HG03460 (cell line): ENCODE data around the gene TBX19.

Source experiments
- ATAC-seq: cut with Tn5 transposase; IDR thresholded peaks from one replicate; pipeline ENCODE4 v1.9.1; 2021; ENCODE audit not compliant: unreplicated experiment

Gene TBX19

DNA sequence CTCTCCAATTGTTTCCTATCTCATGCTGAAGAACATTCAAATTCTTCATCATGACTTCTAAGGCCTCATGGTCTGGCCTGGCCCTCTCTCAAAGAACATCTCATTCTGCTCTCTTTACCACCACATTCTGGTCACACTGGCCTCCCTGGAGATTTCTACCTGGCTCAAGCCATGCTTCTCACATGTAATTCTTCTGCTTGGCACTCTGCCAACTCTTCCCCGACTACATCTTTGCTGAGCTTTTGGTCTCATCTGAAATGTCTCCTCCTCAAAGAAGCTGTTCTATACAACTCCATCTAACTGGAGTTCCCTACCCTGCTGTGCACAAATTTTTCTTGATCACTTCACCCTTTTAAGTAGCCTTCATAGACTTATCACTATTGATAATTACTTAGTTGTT is 1.4 kb upstream of the TBX19 start:
- no peak for ATAC-seq

DNA sequence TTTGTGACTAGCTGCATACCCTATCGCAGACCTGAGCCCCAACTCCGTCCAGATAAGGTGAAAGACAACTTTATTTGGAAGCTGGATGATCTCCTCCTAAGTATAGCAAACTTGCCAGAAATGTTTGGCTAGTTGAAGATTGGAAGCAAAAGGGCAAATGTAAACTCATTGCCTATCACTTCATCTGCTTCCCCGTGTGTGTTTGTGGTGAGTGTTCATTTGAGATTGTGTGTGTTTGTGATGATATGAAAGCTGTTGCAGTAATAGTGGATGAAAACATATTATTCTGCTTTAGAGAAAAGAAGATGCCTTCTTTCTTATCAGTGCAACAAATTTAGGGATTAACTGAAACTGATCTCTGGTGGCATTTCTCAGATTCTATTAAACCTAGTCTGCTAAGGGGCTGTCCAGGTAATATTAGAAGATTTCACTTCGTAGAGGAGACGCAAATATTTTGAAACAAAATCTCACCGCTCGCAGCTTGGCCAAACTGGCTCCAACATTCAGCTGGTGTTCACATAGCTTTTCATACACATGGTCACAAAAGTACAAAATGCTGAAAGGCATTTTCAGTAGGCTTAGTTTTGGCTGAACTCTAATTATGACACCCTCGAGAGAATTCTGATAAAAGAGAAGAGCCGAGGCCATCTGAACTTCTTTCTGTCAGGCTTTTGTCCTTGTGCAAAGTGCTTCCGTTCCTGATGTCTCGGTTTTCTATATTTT is 1.1 kb downstream of the TBX19 start:
- ATAC-seq: no peak

- ATAC-seq: no peak
Observed at GRCh38 chr1:168285521-168285790, 4.8 kb downstream of the TBX19 start.

GRCh38 chr1:168285971-168286927 is 5.6 kb downstream of the TBX19 start:
- ATAC-seq: no peak

DNA sequence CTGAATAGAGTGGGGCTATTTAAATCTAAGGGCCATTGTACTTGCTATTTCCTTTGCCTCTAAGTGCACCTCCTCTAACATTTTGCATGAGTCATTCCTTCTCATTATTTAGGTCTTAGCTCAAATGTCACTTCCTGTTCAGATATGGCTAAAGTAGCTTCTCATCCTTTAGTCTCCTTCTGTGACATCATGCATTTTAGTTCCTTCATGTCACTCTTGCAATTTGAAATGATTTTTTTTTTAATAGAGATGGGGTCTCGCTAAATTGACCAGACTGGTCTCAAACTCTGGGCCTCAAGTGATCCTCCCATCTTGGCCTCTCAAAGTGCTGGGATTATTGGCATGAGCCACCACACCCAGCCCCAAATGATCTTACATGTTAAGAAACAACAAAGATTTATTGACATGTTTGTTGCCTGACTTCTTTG is 6.6 kb downstream of the TBX19 start:
- ATAC-seq: no peak

DNA sequence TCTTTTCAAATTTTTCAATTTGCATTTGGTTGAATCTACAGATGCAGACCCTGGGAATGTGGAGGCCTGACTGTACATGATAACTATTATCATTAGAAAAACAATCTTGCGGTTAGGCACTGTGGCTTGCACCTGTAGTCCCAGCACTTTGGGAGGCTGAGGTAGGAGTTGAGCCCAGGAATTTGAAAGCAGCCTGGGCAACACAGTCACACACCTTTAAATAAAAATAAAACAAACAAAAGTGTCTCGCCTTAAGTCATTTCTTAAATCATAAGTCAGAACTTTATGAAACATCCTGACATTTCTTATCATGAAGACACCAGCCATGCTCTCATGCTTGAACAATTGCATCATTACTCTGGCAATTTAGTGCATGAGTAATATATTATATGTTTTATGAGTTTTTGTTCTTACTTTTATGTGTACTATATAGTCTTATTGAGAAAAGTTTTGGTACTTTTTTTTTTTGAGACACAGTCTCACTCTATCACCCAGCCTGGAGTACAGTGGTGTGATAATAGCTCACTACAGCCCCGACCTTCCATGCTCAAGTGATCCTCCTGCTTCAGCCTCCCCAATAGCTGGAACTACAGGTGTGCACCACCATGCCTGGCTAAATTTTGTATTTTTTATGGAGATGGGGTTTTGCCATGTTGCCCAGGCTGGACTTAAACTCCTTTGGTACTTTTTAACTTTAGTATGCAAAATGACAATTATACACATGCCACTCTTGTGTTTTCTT is 7.8 kb downstream of the TBX19 start:
- no peak for ATAC-seq

DNA sequence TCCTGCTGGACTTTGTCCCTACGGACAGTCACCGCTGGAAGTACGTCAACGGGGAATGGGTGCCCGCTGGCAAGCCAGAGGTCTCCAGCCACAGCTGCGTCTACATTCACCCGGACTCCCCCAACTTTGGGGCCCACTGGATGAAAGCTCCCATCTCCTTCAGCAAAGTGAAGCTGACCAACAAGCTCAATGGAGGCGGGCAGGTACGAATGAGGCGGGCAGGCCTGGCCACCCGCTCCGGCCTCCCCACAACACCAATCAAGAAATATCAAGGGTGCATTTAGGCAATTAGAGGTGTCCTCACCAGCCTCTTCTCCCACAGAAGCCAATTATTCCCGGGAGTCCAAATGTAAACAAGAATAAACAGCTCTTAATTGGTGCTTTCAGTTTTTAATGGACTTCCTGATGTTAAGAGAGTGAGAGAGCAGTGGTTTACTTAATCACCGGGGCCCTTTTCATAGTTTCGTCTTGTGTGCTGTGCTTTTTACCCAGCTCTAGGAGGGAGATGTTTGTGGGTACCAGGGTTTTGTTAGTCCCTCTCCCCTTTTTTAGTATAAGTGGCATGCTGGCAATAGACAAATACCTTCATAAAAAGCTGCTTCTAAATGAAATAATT is 10.7 kb downstream of the TBX19 start:
- no peak for ATAC-seq

DNA sequence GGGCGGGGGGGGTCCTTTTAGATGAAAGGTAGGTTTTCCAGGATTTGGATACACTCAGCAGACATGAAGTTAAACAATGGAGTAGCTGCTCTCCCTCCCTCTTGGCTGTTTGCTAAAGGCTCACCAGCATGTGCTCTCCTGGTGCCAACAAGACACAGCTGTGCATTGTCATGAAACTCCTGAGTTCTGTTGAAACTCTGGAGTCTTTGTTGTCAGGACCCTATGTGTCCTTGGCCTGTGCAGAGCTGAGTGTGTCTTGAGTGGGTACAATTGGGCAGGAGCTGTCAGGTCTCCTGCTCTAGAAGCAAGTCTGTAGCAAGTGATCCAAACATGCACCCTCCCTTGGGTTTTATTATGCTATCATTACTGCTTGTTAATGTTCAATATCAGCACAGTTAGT is 12.7 kb downstream of the TBX19 start:
- ATAC-seq: no peak

- ATAC-seq: no peak
Observed at GRCh38 chr1:168295411-168296114, 14.9 kb downstream of the TBX19 start.

DNA sequence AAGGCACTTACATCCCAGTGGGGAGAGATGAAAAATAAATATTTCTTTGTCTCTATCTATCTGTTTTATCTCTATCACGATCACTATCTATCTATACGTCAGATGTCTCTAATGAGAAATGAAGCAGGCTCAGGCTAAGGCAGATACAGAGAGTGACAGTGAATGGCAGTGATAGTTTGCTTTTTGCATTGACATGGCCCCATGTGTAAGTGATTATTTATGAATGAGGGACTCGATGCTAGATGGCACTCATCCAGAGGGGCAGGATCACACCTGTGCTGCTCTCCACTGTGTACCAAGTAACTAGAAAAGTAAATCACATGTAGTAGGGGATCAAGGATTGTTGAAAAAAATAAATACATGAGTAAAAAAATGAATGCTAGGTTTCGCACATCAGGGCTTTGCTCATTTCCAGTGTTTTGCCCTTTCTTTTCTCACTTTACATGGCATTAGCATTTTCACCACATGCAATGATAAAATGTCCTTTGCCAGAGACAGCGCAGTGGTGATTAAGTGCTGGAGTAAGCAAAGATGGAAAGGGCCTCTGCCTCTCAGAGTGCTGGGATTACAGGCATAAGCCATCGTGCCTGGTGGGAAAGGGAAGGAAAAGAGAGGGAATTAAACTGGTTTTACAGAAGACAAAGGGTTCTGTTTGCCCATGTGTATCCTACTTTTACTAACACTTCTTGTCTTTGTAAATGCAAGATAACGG is 16.5 kb downstream of the TBX19 start:
- ATAC-seq: no peak

- no peak for ATAC-seq
Observed at GRCh38 chr1:168298446-168298845, 17.8 kb downstream of the TBX19 start.

- no peak for ATAC-seq
Observed at GRCh38 chr1:168300626-168301025, 19.9 kb downstream of the TBX19 start.

- no peak for ATAC-seq
Observed at GRCh38 chr1:168301664-168302320, 21.1 kb downstream of the TBX19 start.

- no peak for ATAC-seq
Observed at GRCh38 chr1:168303716-168304540, 23.3 kb downstream of the TBX19 start.

- ATAC-seq: no peak
Observed at GRCh38 chr1:168304865-168305264, 24.2 kb downstream of the TBX19 start.

DNA sequence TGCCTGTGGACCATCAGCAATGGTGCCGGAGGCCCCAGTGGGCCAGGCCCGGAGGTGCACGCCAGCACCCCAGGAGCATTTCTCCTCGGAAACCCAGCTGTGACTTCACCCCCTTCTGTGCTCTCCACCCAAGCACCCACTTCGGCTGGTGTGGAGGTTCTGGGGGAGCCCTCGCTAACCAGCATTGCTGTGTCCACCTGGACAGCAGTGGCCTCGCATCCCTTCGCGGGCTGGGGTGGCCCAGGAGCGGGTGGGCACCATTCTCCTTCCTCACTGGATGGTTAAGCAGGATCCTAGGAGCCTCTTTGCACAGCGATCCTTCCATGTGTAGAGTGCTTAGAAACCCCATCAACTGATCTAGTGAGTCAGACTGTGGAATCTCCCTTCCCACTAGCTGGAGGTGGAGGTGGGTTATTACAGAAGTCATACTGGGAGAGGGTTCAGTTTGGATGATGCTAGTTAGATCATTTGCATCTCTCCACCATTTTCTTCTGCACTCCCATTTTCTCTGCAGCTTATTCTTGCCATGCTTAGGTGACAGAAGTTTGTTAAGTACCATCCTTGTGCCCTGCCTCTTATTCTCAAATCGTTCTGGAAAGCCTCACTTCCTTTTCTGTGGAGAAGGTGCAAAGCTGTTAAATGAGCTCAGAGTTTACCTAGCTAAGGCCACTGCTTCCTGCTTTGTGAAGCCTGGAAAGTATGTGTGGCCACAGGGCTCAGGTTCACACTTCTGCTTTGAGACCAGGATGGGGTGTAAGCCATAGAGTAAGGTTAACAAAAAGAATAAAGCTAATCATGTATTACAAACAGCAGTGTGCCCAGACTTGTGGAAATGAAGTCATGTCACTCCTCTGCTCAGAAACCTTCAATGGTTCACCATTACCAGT is 32.3 kb downstream of the TBX19 start:
- no peak for ATAC-seq

DNA sequence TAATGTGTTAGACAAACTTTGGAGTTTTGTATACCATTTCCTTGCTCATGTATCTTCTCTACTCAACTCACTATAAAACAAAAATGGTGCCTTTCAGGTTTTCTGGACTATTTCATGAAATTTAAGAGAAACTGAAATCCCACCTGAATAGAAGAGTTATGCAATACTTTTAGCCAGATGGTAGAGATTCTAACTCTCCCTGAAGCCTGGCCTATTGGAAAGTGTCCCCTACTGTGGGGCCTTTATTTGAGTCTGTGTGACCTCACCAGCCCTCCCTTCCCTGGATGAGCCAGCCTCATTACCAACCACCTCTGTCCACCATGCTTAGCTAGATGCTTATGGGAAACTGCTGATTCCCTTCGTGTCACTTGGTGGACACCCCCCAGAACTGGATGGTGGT is 35.5 kb downstream of the TBX19 start:
- ATAC-seq: no peak

- no peak for ATAC-seq
Observed at GRCh38 chr1:168317309-168317708, 36.6 kb downstream of the TBX19 start.
